Tibial nerve (tissue), 4 donors: ENCODE results near the gene OSCP1. TPM values are rescaled to one million over a fixed set of nuclear protein-coding genes. Genes with fewer than 3 reads are reported as not detected.

Experiments used
- DNase-seq, 2 donors: peaks; one replicate each; pipeline ENCODE4 v3.0.0-alpha.2; 2019; ENCODE audit warnings: low spot score in 2 of 2
- H3K27ac ChIP-seq, 4 donors: fragments of 200-600 bp; sonication (generic) in 3 of 4; one replicate each; pipeline ENCODE4 v1.5.1; 2017 to 2019; ENCODE audit warnings: mild to moderate bottlenecking in 1 of 4
- H3K27me3 ChIP-seq, 2 donors: fragments of 200-600 bp; sonication (generic) in 1 of 2; one replicate each; pipeline versions ENCODE4 v1.5.1 to v1.6.0; 2017 to 2019
- H3K36me3 ChIP-seq, 3 donors: fragments of 200-600 bp; sonication (generic); one replicate each; pipeline ENCODE4 v1.5.1; 2018 to 2019
- H3K4me1 ChIP-seq, 4 donors: fragments of 200-600 bp; sonication (generic) in 3 of 4; one replicate each; pipeline ENCODE4 v1.5.1; 2017 to 2019
- H3K4me3 ChIP-seq, 4 donors: fragments of 200-600 bp; sonication (generic) in 3 of 4; one replicate each; pipeline ENCODE4 v1.5.1; 2017 to 2019; ENCODE audit warnings: mild to moderate bottlenecking in 1 of 4, moderate library complexity in 1 of 4
- H3K9me3 ChIP-seq, 4 donors: fragments of 200-600 bp; sonication (generic) in 3 of 4; one replicate each; pipeline ENCODE4 v1.5.1; 2017 to 2019
- EP300 ChIP-seq, 2 donors: sonication (generic); formaldehyde crosslinking; IDR thresholded peaks; one replicate each; pipeline ENCODE4 v1.6.1; 2017; ENCODE audit warnings: antibody characterized with exemption in 2 of 2, mild to moderate bottlenecking in 1 of 2
- POLR2A ChIP-seq, 2 donors: fragments of 450-650 bp; IDR thresholded peaks; one replicate each; pipeline ENCODE4 v1.6.1; 2017; ENCODE audit warnings: antibody characterized with exemption in 2 of 2, mild to moderate bottlenecking in 2 of 2, moderate library complexity in 2 of 2
- WGBS, 2 donors: methylation state at CpG; one replicate each; pipeline ENCODE4 v1.1.5; 2018; 5-methylcytosine and 5-hydroxymethylcytosine counted together
- total RNA-seq, 4 donors: library from RNA; depleted of rRNA; stranded (reverse); fragments of >200 nt; gene quantifications; one replicate each; pipeline ENCODE4 v1.1.0, GENCODE V29; 2016
- TF ChIP-seq, protein P1 (sequence below), 5 experiments: fragments of 200-600 bp in 3 of 5; fragments of 450-650 bp in 2 of 5; sonication (generic) in 3 of 5; IDR thresholded peaks; one replicate each; pipeline ENCODE4 v1.5.1; 2016 to 2019; ENCODE audit warnings: antibody characterized with exemption in 5 of 5, mild to moderate bottlenecking in 3 of 5, moderate library complexity in 2 of 5

OSCP1 gene
- total RNA-seq, 4 donors from 2014 or later: 7.2 to 32.4 (median 17.6) TPM

DNA sequence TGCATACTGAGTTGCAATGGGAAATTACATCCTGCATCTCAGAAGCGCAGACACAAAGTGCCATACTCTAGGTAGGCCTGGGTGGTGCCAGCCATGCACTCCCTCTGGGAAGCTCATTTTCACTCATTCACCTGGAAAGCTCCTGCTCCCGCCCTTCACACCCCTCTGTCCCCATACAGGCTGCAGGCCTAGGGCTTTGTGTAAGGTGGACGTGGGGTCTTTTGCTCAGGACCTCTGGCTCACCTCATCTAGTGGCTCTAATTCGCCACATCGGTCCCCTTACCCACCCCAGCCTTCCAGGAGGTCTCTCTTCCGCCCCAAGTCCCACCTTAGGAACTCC, 13.2 kb upstream of the OSCP1 start:
- DNase-seq: no peak
- TF ChIP-seq EP300 (IDR thresholded peaks at IDR 0.05): no peak
- TF ChIP-seq, protein P1, sequence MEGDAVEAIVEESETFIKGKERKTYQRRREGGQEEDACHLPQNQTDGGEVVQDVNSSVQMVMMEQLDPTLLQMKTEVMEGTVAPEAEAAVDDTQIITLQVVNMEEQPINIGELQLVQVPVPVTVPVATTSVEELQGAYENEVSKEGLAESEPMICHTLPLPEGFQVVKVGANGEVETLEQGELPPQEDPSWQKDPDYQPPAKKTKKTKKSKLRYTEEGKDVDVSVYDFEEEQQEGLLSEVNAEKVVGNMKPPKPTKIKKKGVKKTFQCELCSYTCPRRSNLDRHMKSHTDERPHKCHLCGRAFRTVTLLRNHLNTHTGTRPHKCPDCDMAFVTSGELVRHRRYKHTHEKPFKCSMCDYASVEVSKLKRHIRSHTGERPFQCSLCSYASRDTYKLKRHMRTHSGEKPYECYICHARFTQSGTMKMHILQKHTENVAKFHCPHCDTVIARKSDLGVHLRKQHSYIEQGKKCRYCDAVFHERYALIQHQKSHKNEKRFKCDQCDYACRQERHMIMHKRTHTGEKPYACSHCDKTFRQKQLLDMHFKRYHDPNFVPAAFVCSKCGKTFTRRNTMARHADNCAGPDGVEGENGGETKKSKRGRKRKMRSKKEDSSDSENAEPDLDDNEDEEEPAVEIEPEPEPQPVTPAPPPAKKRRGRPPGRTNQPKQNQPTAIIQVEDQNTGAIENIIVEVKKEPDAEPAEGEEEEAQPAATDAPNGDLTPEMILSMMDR (IDR thresholded peaks at IDR 0.05): no peak
- no peak for TF ChIP-seq POLR2A (IDR thresholded peaks at IDR 0.05)
- H3K27ac ChIP-seq: peak overlapping the region in 3 of 4 donors; percentile 92 to 97 (median 96)
- WGBS, 2 donors: 10 to 11% methylated on average over 6 of the region's 6 CpGs
- peaks cover 0 to 39% (median 4%) of the 10 kb centered on the region in 3 donors for H3K36me3 ChIP-seq
- H3K4me1 ChIP-seq: peaks cover 0 to 37% (median 9%) of the 10 kb centered on the region in 4 donors
- H3K4me3 ChIP-seq: peak overlapping the region; percentile 69 to 85 (median 81)
- H3K9me3 ChIP-seq: no peaks in the 10 kb centered on the region
- no peaks in the 10 kb centered on the region for H3K27me3 ChIP-seq

DNA sequence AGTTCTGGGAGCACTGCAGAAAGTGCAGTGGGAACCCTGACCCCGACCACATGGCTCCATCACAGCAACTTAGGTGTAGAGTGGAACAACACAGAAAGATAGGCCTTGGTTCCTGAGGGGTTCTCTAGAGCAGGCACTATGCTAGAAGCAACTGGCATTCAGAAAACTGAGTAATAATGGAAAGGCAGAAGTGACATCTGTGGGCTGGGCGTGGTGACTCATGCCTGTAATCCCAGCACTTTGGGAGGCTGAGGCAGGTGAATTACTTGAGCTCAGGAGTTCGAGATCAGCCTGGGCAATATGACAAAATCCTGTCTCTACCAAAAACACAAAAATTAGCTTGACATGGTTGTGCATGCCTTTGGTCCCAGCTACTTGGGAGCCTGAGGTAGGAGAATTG, 8.7 kb upstream of the OSCP1 start:
- Histone ChIP-seq H3K4me3 (no peak overlapping the region), H3K36me3 (peaks cover 0 to 84% (median 4%) of the 10 kb centered on the region in 3 donors), H3K4me1 (peaks cover 0 to 23% (median 9%) of the 10 kb centered on the region in 4 donors), H3K27ac (no peak overlapping the region), H3K9me3 (no peaks in the 10 kb centered on the region), H3K27me3 (no peaks in the 10 kb centered on the region)
- no peak for TF ChIP-seq EP300 (IDR thresholded peaks at IDR 0.05)
- TF ChIP-seq, protein P1 (IDR thresholded peaks at IDR 0.05): no peak
- TF ChIP-seq POLR2A (IDR thresholded peaks at IDR 0.05): no peak
- 80 to 85% methylated on average over 3 of the region's 3 CpGs for WGBS, 2 donors
- no peak for DNase-seq

DNA sequence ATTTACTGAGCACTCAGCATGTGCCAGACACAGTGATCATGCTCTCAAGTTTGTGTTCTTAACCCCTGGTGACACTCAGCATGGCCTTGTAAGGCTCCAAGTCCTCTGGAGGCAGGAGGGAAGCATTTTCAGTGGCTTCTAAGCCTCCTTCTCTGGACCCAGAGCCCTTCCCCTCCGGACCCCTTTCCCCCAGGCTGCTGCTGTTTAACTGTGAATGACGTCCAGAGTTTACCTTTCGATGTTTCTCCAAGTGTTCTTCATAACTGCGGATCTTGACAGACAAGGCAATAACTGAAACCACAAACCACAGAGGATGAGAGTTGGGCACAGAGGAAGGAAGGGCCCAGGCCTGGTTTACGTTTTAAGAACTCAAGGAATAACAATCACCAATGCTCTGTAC, 7.4 kb upstream of the OSCP1 start:
- no peak for DNase-seq
- peaks cover 0 to 13% (median 0%) of the 10 kb centered on the region in 4 donors for H3K4me1 ChIP-seq
- H3K36me3 ChIP-seq: peaks cover 0 to 86% (median 4%) of the 10 kb centered on the region in 3 donors
- H3K27me3 ChIP-seq: no peaks in the 10 kb centered on the region
- H3K4me3 ChIP-seq: no peak overlapping the region
- TF ChIP-seq EP300 (IDR thresholded peaks at IDR 0.05) (no peak), POLR2A (IDR thresholded peaks at IDR 0.05) (no peak)
- TF ChIP-seq, protein P1 (IDR thresholded peaks at IDR 0.05): no peak
- 68 to 76% methylated on average over 5 of the region's 5 CpGs for WGBS, 2 donors
- H3K9me3 ChIP-seq: no peaks in the 10 kb centered on the region
- H3K27ac ChIP-seq: no peak overlapping the region

DNA sequence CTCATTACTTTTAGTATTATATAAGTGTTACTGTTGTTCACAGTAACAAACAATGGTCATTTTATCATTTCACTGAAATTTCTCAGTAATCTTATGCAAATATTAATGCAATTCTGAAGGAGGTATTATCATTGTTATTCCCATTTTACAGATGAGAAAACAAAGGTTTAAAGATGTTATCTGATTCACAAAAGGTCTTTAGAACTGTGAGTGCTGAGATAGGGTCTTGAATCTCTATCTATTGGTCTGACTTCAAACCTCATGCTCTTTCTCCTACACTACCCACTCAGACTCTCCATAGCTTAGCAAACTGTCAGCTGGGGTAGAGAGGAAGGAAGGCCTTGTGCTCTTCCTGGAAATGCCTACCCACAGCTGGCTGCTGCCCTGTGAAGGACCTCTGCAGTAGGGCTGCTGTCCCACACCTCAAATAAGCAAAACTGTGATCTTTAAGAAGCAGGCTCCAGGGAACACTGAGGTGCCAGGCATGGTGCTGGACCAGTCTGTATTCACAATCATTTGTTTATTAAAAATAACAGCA, 6.2 kb upstream of the OSCP1 start:
- Histone ChIP-seq H3K4me1 (peaks cover 0 to under 1% (median 0%) of the 10 kb centered on the region in 4 donors), H3K9me3 (no peaks in the 10 kb centered on the region), H3K36me3 (peaks cover 0 to 78% (median 4%) of the 10 kb centered on the region in 3 donors), H3K27me3 (no peaks in the 10 kb centered on the region), H3K4me3 (no peak overlapping the region), H3K27ac (no peak overlapping the region)
- TF ChIP-seq, protein P1 (IDR thresholded peaks at IDR 0.05): no peak
- no peak for TF ChIP-seq EP300 (IDR thresholded peaks at IDR 0.05)
- TF ChIP-seq POLR2A (IDR thresholded peaks at IDR 0.05): no peak
- no peak for DNase-seq

DNA sequence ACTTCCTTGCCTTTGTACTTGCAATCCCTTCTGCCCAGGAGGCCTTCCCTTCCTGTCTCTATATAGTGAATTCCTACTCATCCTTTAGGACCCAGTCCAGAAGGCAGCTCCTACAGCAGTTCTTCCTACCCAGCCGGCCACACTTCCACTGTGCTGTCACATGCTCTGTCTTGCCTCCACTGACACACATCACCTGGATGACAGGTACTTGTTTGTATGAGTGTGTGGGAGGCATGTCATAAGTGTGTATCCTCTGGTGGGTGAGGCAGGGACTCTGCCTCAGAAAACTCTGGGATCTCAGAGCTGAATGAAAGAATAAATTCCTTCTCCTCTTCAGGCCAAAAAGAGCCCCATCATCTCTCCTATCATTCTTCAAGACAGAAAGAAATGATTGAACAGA, 5.1 kb upstream of the OSCP1 start:
- H3K27ac ChIP-seq: no peak overlapping the region
- peaks cover 0 to 67% (median 0%) of the 10 kb centered on the region in 3 donors for H3K36me3 ChIP-seq
- no peaks in the 10 kb centered on the region for H3K27me3 ChIP-seq
- no peaks in the 10 kb centered on the region for H3K9me3 ChIP-seq
- DNase-seq: no peak
- WGBS, 2 donors: 82 to 93% methylated on average over 1 of the region's 1 CpG
- TF ChIP-seq, protein P1 (IDR thresholded peaks at IDR 0.05): no peak
- TF ChIP-seq POLR2A (IDR thresholded peaks at IDR 0.05): no peak
- TF ChIP-seq EP300 (IDR thresholded peaks at IDR 0.05): no peak
- H3K4me3 ChIP-seq: no peak overlapping the region
- peaks cover 0 to 7% (median 2%) of the 10 kb centered on the region in 4 donors for H3K4me1 ChIP-seq
